ENCODE measurements around the gene BABAM2. TPM values are rescaled to one million over a fixed set of nuclear protein-coding genes. Genes with fewer than 3 reads are reported as not detected.
"Not testable (repeated sequence)": the region's sequence is repeated elsewhere in the genome, so short reads cannot be mapped to it uniquely, and the experiment has no call there.

BABAM2 gene
- total RNA-seq, 2 experiments from 2014 or later, result 66.8 to 68.4 TPM

DNA sequence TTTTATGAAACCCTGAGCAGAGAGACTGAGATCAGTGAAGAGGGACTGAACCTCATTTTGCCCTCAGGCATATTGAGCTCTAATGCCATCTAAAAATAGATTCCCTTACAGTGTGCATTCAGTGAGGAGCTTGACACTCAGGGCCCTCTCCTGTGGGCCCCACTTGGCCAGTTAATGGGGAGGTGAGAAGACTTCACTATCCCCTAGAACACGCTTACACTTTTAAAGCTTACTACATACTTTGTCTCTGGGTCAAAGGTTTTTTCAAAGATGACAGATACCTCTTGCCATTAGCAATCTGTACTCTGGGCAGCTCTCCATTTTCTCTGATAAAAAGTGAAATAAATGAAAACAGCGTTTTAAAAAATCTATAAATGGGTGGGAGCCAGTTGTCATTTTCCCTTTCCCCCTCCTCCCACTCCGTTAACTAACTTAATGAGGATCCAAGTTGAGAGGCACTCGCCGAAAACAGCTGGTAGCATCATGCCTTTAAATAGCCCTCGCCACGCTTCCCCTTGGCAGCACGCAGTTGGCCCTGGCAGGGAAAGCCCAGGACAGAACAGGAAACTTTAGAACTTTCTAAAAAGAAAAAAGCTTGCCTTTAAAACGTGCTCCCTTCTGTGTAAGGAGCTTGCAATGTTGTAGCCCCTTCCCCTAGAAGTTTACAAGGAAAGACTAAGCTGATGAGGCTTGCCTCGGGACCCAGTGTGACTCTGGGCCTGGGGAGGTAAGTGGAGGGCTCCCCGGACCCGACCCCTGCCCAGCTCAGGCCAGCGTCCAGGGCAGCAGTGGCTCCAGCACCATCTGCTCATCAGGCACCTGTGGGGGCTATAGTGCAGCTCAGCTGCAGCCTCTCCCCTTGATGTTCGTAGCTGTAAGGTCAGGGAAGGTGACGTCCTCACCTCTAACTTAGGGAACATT is 443.3 kb downstream of the BABAM2 start:
- no peak for ATAC-seq
- H3K36me3 Mint-ChIP-seq (ENCODE audit: low read depth), result peaks cover 1% of the 10 kb centered on the region

DNA sequence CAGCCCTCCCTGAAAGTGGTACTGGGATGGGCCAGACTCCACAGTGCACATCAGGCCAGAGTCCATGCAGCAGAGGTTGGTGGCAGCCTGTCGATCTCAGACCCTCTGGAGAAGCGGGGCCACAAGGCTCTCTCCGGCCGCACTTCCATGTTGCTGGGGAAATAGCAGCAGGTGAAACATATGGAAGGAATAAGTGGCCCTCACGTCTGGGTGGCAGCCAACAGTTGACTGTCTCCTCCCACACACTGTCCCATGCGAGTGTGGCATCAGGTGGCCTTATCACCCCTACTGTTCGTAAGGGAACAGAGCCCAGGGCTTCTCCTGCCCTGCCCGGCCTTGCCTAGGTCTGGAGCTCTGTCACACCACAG is 444.0 kb downstream of the BABAM2 start:
- no peak overlapping the region for H3K27ac Mint-ChIP-seq
- H3K9me3 Mint-ChIP-seq, result no peaks in the 10 kb centered on the region
- ATAC-seq (no peak), DNase-seq (no peak)
- H3K36me3 Mint-ChIP-seq (ENCODE audit: low read depth), result peaks cover 1% of the 10 kb centered on the region
- H3K27me3 Mint-ChIP-seq, result no peaks in the 10 kb centered on the region
- ChIA-PET POLR2A (interaction anchor here (1.3 kb wide), 1 partner anchor 33 kb away, joined by 3 read pairs; no protein-coding TSS in a partner anchor), CTCF (no interaction called here)
- TF ChIP-seq, protein P1, sequence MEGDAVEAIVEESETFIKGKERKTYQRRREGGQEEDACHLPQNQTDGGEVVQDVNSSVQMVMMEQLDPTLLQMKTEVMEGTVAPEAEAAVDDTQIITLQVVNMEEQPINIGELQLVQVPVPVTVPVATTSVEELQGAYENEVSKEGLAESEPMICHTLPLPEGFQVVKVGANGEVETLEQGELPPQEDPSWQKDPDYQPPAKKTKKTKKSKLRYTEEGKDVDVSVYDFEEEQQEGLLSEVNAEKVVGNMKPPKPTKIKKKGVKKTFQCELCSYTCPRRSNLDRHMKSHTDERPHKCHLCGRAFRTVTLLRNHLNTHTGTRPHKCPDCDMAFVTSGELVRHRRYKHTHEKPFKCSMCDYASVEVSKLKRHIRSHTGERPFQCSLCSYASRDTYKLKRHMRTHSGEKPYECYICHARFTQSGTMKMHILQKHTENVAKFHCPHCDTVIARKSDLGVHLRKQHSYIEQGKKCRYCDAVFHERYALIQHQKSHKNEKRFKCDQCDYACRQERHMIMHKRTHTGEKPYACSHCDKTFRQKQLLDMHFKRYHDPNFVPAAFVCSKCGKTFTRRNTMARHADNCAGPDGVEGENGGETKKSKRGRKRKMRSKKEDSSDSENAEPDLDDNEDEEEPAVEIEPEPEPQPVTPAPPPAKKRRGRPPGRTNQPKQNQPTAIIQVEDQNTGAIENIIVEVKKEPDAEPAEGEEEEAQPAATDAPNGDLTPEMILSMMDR (IDR thresholded peaks at IDR 0.05), result no peak
- H3K4me3 Mint-ChIP-seq, result no peak overlapping the region
- no peaks in the 10 kb centered on the region for H3K4me1 Mint-ChIP-seq (ENCODE audit: low read depth)
- intact Hi-C loops (cut with micrococcal nuclease), result no loop called here

More for the DNA sequence above, 443.3 kb downstream of the BABAM2 start:
- intact Hi-C loops (cut with micrococcal nuclease), result no loop called here
- DNase-seq, result no peak
- ChIA-PET POLR2A (interaction anchor here (0.6 to 1.3 kb wide), 3 partner anchors 18 to 573 kb away, joined by 3 read pairs; no protein-coding TSS in a partner anchor), CTCF (no interaction called here)
- Mint-ChIP-seq H3K4me3 (no peak overlapping the region), H3K27me3 (no peaks in the 10 kb centered on the region), H3K27ac (no peak overlapping the region), H3K4me1 (ENCODE audit: low read depth) (no peaks in the 10 kb centered on the region), H3K9me3 (no peaks in the 10 kb centered on the region)
- TF ChIP-seq, protein P1 (IDR thresholded peaks at IDR 0.05), result no peak

DNA sequence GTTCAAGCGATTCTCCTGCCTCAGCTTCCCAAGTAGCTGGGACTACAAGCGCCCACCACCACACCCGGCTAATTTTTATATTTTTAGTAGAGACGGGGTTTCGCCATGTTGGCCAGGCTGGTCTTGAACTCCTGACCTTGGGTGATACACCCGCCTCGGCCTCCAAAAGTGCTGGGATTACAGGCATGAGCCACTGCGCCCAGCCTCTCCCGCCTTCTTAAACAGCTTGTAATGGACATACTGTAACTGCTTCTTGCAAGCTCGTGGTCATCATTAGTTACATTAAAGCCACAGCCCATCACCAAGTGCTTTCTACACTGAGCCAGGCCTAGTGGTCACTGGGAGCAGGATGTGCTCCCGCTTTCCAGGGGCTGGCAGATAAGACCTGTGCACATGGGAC is 444.7 kb downstream of the BABAM2 start:
- ATAC-seq; CTCF ChIA-PET; POLR2A ChIA-PET; DNase-seq; H3K27ac Mint-ChIP-seq; intact Hi-C loops (cut with micrococcal nuclease); H3K4me1 Mint-ChIP-seq (ENCODE audit: low read depth); H3K9me3 Mint-ChIP-seq; H3K36me3 Mint-ChIP-seq (ENCODE audit: low read depth); H3K4me3 Mint-ChIP-seq; H3K27me3 Mint-ChIP-seq: not testable (repeated sequence)

DNA sequence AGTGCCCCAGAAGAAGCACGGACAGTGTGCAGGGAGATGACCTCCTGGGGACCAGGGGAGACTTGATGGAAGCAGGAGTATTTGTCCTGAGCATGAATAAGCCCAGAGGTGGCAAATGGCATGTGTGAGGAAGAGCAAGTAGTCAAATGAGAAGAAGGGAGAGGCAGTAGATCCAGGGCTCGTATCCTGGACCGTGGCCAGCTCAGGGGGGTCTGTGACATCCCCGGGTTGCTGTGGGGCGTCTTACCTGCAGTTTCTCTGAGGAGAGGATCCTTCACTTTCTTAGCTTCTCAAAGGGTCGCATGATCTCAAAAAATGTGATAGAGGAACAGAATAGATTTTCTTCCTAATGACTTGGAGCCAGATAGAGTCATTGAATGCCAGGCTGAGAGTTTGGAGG is 445.1 kb downstream of the BABAM2 start:
- H3K27me3 Mint-ChIP-seq, result no peaks in the 10 kb centered on the region
- no peaks in the 10 kb centered on the region for H3K9me3 Mint-ChIP-seq
- ChIA-PET POLR2A (no interaction called here), CTCF (no interaction called here)
- TF ChIP-seq, protein P1 (IDR thresholded peaks at IDR 0.05), result no peak
- no peaks in the 10 kb centered on the region for H3K4me1 Mint-ChIP-seq (ENCODE audit: low read depth)
- DNase-seq (no peak), ATAC-seq (no peak)
- no peak overlapping the region for H3K27ac Mint-ChIP-seq
- intact Hi-C loops (cut with micrococcal nuclease), result no loop called here
- H3K4me3 Mint-ChIP-seq, result no peak overlapping the region
- peaks cover 1% of the 10 kb centered on the region for H3K36me3 Mint-ChIP-seq (ENCODE audit: low read depth)

DNA sequence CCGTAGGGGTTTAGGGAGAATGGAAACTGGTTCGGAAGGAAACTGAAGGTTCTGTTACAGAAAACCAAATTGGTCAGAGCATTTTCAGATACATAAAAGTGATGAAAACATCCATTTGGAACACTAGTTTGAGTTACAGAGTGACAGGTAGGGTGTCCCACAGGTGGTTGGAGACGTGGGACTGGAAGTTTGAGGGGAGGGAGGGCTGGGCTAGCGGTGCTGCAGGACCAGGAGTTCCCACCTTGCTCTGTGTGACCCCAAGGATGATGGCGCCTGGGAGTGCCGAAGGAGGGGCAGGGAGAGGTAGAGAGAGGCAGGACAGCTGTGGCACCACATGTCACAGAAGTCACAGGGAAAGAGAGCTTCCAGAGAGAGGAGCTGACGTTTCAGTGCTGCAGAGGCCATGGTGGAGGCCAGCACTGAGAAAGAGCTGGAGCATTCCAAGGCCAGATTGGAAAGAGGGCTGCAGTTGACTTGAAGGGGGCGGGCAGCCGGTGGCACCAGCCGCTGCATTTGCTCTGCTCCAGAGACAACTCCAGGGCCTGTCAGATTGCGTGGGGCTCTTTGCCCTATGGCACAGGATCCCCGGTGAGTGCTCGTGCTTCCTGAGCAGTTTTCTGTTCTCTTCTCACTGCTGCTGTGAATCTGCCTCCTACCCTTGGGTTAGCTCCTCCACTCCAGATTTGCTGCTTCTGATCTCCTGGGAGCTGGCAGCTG is 445.9 kb downstream of the BABAM2 start:
- CTCF ChIA-PET, result no interaction called here
- no peaks in the 10 kb centered on the region for H3K27me3 Mint-ChIP-seq
- DNase-seq, result no peak
- H3K9me3 Mint-ChIP-seq, result no peaks in the 10 kb centered on the region
- TF ChIP-seq, protein P1 (IDR thresholded peaks at IDR 0.05), result no peak
- intact Hi-C loops (cut with micrococcal nuclease), result no loop called here
- POLR2A ChIA-PET, result no interaction called here
- no peak overlapping the region for H3K4me3 Mint-ChIP-seq
- no peak for ATAC-seq
- H3K4me1 Mint-ChIP-seq (ENCODE audit: low read depth), result no peaks in the 10 kb centered on the region
- no peaks in the 10 kb centered on the region for H3K36me3 Mint-ChIP-seq (ENCODE audit: low read depth)
- no peak overlapping the region for H3K27ac Mint-ChIP-seq
